MG63 (cell line): ENCODE data around the gene GSG1L2. TPM values are rescaled to one million over a fixed set of nuclear protein-coding genes. Genes with fewer than 3 reads are reported as not detected.

Experiments
- DNase-seq: peaks from one replicate; pipeline ENCODE4 v3.0.0-alpha.2; 2020
- H3K27me3 ChIP-seq: fragments of 250-450 bp; sonication (Bioruptor Pico); 2 replicates; pipeline ENCODE4 v1.5.1; 2020; ENCODE audit warnings: mild to moderate bottlenecking, moderate library complexity
- H3K36me3 ChIP-seq: fragments of 250-450 bp; sonication (Bioruptor Pico); 2 replicates; pipeline ENCODE4 v1.5.1; 2020; ENCODE audit warnings: mild to moderate bottlenecking, moderate library complexity
- H3K4me3 ChIP-seq: fragments of 250-450 bp; sonication (Bioruptor Pico); 2 replicates; pipeline ENCODE4 v1.5.1; 2020; ENCODE audit warnings: mild to moderate bottlenecking, moderate library complexity
- H3K9me3 ChIP-seq: fragments of 250-450 bp; sonication (Bioruptor Pico); 2 replicates; pipeline ENCODE4 v1.5.1; 2020; ENCODE audit warnings: mild to moderate bottlenecking, moderate library complexity
- total RNA-seq: library from RNA; depleted of rRNA; stranded (reverse); fragments of >200 nt; shearing (Covaris generic); gene quantifications from 2 replicates; pipeline ENCODE4 v1.2.3, GENCODE V29; 2014; ENCODE audit warnings: low replicate concordance; rRNA removed

GSG1L2 gene
- total RNA-seq: not detected in 2 replicates

GRCh38 chr17:9821921-9822320, at the start of gene GSG1L2:
GSG1L2 (minus strand) TSS chr17:9822079; CDS start chr17:9822071, 8 bp downstream.
- Histone ChIP-seq H3K9me3 (no peaks in the 10 kb centered on the region), H3K27me3 (no peaks in the 10 kb centered on the region; the same call in 1 of the 2 replicates), H3K4me3 (no peak within 1 kb of the TSS), H3K36me3 (no peaks in the 10 kb centered on the region)
- DNase-seq: no peak

GRCh38 chr17:9868552-9868951, 46.7 kb upstream of the GSG1L2 start:
- no peaks in the 10 kb centered on the region for H3K36me3 ChIP-seq
- H3K9me3 ChIP-seq: no peaks in the 10 kb centered on the region
- H3K4me3 ChIP-seq: no peak overlapping the region
- H3K27me3 ChIP-seq: no peaks in the 10 kb centered on the region
- DNase-seq: no peak

DNA sequence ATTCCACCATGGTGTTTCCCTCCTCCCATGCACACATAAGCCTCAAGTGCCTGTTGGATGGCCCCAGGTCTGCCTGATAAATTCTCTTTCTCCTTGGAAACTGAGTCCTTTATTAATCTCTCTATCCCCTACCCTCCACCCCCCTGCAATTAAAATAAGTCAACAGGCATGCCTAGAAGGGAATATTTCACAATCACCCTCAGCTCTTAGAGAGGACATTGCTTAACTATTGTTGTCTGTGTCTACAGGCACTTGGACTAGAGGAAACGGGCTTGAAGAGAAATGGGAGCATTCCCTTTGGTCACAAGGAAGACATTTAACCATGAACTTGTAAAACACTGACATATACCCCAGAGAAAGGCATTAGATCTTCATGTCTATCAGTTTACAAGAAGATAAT, 43.7 kb upstream of the GSG1L2 start:
- Histone ChIP-seq H3K9me3 (peaks cover 5% of the 10 kb centered on the region), H3K36me3 (no peaks in the 10 kb centered on the region), H3K27me3 (no peaks in the 10 kb centered on the region), H3K4me3 (no peak overlapping the region)
- DNase-seq: no peak

DNA sequence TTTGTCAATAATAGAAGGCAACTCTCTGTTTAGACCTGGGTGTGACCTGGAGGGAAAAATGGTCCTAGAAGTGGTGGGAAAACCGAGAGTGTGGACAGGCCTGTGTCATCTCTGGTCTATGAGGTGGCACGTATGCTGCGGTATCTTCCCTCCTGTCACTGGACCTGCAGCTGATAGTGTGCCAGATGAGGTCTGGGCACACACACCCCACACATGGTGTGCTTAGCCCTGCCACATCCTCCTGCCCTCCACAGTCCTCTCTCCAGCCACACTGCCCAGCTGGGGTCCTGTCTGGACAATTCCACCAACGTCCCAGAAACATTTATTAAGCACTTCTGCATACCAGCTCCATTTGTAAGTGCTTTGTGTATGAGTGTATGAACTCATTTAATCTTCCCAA, 41.1 kb upstream of the GSG1L2 start:
- no peak for DNase-seq
- Histone ChIP-seq H3K27me3 (no peaks in the 10 kb centered on the region), H3K36me3 (no peaks in the 10 kb centered on the region), H3K4me3 (no peak overlapping the region), H3K9me3 (peaks cover 8% of the 10 kb centered on the region)

- H3K9me3 ChIP-seq: peaks cover 8% of the 10 kb centered on the region
- DNase-seq: no peak
- no peak overlapping the region for H3K4me3 ChIP-seq
- H3K27me3 ChIP-seq: no peaks in the 10 kb centered on the region
- H3K36me3 ChIP-seq: no peaks in the 10 kb centered on the region
These were observed 40.3 kb upstream of the GSG1L2 start for GRCh38 chr17:9862220-9862619.

DNA sequence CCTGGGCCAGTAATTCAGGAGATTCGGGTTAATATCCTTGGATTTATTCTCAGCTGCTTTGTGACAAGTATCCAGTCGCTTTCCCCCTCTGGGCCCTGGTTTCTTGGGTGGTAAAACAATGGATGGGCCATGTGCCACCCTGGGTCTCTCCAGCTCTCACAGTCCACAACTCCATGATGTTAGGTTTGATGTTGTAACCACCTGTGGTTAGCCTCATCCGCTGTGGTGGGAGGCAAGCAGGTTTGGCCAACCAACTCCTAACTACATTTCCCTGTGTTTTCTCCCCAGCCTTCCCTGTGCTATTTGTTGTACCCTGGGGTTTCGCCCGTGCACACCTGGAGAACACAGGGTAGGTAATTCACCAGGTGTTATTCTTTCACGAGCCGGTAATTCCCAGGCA, 39.0 kb upstream of the GSG1L2 start:
- no peaks in the 10 kb centered on the region for H3K36me3 ChIP-seq
- no peak overlapping the region for H3K4me3 ChIP-seq
- no peak for DNase-seq
- H3K9me3 ChIP-seq: peaks cover 8% of the 10 kb centered on the region
- no peaks in the 10 kb centered on the region for H3K27me3 ChIP-seq

DNA sequence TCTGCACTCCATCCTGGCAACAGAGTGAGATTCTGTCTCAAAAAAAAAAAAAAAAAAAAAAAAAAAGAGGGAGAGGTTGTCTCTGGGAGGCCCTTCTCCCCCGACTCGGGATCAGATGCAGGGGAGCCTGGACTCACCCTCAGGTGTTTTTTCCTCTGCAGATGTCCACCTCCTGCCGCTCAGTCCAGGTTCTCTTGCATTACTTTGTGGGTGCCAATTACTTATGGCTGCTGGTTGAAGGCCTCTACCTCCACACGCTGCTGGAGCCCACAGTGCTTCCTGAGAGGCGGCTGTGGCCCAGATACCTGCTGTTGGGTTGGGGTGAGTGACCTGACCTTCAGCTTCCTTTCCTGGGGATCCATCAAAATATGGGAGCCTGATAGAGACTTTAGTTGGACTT, 37.9 kb upstream of the GSG1L2 start:
- Histone ChIP-seq H3K36me3 (no peaks in the 10 kb centered on the region), H3K27me3 (no peaks in the 10 kb centered on the region), H3K4me3 (no peak overlapping the region), H3K9me3 (peaks cover 8% of the 10 kb centered on the region)
- no peak for DNase-seq

DNA sequence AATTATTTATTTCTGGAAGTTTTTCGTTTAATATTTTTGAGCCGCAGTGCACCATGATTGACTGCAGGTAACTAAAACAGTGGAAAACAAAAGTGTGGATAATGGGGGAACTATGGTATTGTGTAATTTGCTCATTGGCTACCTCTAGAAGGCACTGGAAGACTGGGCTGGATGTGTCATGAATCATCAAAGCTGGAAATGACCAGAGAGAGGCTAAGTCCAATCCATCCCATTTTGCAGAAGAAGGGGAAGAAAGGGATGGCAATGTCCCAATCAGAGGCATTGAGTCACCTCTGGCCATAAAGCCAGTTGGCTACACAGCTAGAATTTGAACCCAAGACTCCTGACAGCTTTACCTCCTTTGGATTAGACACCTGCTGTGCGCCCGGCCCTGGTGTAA, 33.2 kb upstream of the GSG1L2 start:
- DNase-seq: no peak
- Histone ChIP-seq H3K9me3 (0 out of 2 replicates have a peak, but pooled peaks cover under 1% of the 10 kb centered on the region), H3K27me3 (no peaks in the 10 kb centered on the region), H3K4me3 (no peak overlapping the region), H3K36me3 (no peaks in the 10 kb centered on the region)

GRCh38 chr17:9854255-9854654, 32.4 kb upstream of the GSG1L2 start:
- Histone ChIP-seq H3K27me3 (no peaks in the 10 kb centered on the region), H3K36me3 (no peaks in the 10 kb centered on the region), H3K9me3 (no peaks in the 10 kb centered on the region), H3K4me3 (no peak overlapping the region)
- DNase-seq: no peak

DNA sequence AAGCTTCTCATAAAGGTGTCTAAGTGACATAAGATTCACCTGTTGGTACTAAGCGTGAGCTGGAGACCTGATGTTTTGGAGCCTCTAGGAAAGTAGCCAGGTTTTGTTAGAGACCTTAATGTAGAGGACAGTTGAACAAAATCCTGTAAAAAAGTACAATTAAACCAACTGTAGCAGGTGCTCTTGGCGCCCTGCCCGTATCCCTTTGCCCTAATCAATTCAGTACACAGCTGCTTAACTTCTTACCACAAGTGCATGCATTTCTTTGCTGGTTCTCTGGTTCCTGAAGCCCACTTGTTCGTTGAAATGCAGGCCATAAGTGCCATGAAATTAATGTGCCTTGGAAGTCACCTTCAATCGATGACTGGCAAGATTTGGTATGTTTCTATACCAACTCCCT, 28.3 kb upstream of the GSG1L2 start:
- Histone ChIP-seq H3K36me3 (no peaks in the 10 kb centered on the region), H3K4me3 (no peak overlapping the region), H3K27me3 (no peaks in the 10 kb centered on the region), H3K9me3 (no peaks in the 10 kb centered on the region)
- DNase-seq: no peak

DNA sequence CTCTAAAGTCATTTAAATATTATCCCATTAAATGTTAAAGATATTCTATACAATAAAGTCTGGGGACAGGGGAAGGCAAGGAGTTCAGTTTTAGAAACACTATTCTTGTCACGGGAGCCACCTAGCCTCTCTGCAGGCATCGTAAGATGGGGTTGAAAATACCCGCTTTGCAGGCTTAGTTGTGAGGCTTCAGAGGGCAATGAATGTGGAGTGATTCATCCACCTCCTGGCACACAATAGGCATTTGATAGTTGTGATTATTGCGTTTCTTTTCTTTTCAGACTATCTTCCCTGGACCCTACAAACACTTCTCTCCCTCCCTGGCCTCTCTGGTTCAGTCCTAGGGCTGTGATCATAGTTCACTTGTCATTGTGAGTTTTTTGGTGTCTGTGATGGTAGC, 23.4 kb upstream of the GSG1L2 start:
- peak; percentile 26 for DNase-seq
- no peaks in the 10 kb centered on the region for H3K9me3 ChIP-seq
- no peak overlapping the region for H3K4me3 ChIP-seq
- H3K36me3 ChIP-seq: no peaks in the 10 kb centered on the region
- H3K27me3 ChIP-seq: no peaks in the 10 kb centered on the region

- DNase-seq: no peak
These were observed 22.3 kb upstream of the GSG1L2 start for GRCh38 chr17:9844153-9844552.

DNA sequence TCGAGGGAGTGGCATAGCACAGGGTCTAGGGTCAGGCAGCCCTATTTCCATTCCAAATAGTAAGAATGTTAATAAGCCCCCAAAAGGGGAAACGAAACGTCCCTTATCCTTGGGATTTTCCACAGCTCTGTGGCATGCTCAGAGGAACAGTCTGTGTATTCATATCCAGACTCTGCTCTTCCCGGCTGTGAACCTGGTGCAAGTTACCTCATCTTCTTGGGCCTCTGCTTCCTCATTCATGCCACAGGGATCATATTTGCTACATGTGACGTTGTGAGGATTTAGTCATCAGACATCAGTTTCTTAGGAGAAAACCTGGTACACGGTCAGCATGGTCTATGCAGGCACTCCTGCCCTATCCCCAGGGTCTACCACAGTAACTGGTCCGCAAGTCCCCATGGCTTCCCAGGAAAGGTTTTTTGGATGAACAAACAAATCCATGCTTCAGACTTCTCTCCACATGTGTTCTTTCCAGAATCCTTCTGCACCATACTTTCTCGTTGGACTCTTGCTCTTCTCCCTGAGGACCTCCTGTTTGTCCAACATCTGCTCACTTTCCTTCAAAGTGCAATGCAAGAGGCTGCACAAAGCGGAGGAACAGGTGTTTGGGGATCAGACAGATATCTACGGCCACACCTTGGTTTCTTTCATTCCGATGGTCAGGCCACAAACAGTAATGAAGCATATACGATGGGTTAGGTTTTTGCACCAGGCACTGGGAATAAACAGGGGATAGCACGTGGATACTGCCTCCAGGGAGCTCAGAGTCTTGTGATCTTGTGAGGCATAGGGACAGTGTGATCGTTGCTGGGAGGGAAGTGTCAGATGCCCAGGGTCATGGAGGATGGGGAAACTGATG, 21.5 kb upstream of the GSG1L2 start:
- Histone ChIP-seq H3K36me3 (no peaks in the 10 kb centered on the region), H3K9me3 (no peaks in the 10 kb centered on the region), H3K4me3 (no peak overlapping the region), H3K27me3 (no peaks in the 10 kb centered on the region)
- no peak for DNase-seq

More at GRCh38 chr17:9844153-9844552, 22.3 kb upstream of the GSG1L2 start:
- Histone ChIP-seq H3K27me3 (no peaks in the 10 kb centered on the region), H3K9me3 (no peaks in the 10 kb centered on the region), H3K36me3 (no peaks in the 10 kb centered on the region), H3K4me3 (no peak overlapping the region)

DNA sequence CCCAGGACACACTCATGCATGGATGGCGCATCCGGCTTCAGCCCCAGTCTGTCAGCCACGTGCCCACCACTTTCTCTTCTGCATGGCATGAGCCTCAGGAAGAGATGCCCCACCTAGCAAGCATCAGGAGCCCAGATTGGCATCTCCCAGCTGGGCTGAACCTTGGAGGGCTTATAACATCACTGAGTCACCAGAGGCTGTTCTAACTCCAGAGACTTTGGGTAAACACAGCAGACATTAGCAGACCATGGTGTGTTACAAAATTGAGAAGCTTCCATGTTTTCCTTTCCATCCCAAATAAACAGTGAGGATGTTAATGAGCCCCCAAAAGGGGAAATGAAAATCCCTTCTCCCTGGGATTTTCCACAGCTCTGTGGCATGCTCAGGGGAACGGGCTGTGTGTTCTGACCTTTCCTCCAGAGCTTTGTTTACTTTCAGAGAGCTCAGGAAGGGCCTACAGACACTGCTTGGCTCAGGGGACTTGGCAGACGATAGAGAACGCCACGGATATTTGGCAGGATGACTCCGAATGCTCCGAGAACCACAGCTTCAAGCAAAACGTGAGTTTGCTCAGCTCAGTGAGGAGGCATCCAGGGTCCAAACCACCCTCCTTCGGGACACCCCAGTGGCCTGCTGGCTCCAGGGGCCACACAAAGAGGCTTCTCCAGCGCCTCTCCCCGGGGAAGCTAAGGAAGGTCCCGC, 20.3 kb upstream of the GSG1L2 start:
- no peaks in the 10 kb centered on the region for H3K9me3 ChIP-seq
- no peaks in the 10 kb centered on the region for H3K36me3 ChIP-seq
- no peaks in the 10 kb centered on the region for H3K27me3 ChIP-seq
- no peak overlapping the region for H3K4me3 ChIP-seq
- peak; percentile 93 for DNase-seq

- Histone ChIP-seq H3K27me3 (no peaks in the 10 kb centered on the region), H3K4me3 (no peak overlapping the region), H3K36me3 (no peaks in the 10 kb centered on the region), H3K9me3 (no peaks in the 10 kb centered on the region)
- DNase-seq: peak; percentile 64
These were observed 17.6 kb upstream of the GSG1L2 start for GRCh38 chr17:9839433-9839832.

- peak; percentile 52 for DNase-seq
- no peak overlapping the region for H3K4me3 ChIP-seq
These were observed 15.9 kb upstream of the GSG1L2 start for GRCh38 chr17:9837551-9838471.

DNA sequence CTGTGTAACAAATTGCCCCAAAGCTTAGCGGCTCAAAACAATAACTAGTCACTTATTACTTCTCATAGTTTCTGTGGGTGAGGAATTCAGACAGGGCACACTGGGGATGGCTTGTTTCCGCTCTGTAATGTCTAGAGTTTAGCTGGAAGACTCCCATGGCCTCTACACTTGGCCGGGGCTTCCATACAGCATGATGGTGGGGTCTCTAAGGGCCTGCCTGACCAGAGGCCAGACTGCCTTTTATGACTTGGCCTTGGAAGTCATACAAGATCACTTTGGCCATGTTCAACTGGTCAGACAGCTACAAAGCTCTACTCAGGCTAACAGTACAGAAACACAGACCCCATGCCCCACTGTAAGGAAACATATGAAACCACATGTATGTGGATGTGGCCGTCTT, 12.0 kb upstream of the GSG1L2 start:
- H3K36me3 ChIP-seq: no peaks in the 10 kb centered on the region
- no peaks in the 10 kb centered on the region for H3K9me3 ChIP-seq
- DNase-seq: no peak
- no peaks in the 10 kb centered on the region for H3K27me3 ChIP-seq
- H3K4me3 ChIP-seq: no peak overlapping the region

More at GRCh38 chr17:9837551-9838471, 15.9 kb upstream of the GSG1L2 start:
- no peaks in the 10 kb centered on the region for H3K9me3 ChIP-seq
- H3K36me3 ChIP-seq: no peaks in the 10 kb centered on the region
- no peaks in the 10 kb centered on the region for H3K27me3 ChIP-seq
